GM12878 (cell line): ENCODE measurements around the gene CAPSL. TPM values are rescaled to one million over a fixed set of nuclear protein-coding genes. Genes with fewer than 3 reads are reported as not detected.

ENCODE experiments used
- ATAC-seq: fragments of 200-7000 bp; cut with Tn5 transposase; 3 replicates; pipeline ENCODE4 v1.9.1; 2020; ENCODE audit warnings: mild to moderate bottlenecking, moderate library complexity
- BruUV-seq: library from RNA; stranded (reverse); fragments of 400-500 nt; replicated peaks from 2 replicates; lab custom pipeline; 2021; lab: Mats Ljungman, UMichigan
- CTCF ChIA-PET: fragments of 300-600 bp; sonication (Branson Sonifier 250); formaldehyde crosslinking; extraction: SDS; loops from one replicate; lab custom pipeline; 2021; ENCODE audit warnings: inconsistent platforms; lab: Yijun Ruan, JAX
- POLR2A ChIA-PET: fragments of 350-600 bp; formaldehyde crosslinking; extraction: SDS; loops from one replicate; lab custom pipeline; 2021; ENCODE audit warnings: inconsistent platforms; lab: Charles Lee
- RAD21 ChIA-PET: fragments of 300-600 bp; sonication (Branson Sonifier 250); formaldehyde crosslinking; loops from one replicate; lab custom pipeline; 2023; ENCODE audit warnings: antibody characterized with exemption; ENCODE audit not compliant: unreplicated experiment; lab: Charles Lee
- SMC1A ChIA-PET: fragments of 300-600 bp; sonication (Branson Sonifier 250); formaldehyde crosslinking; loops from one replicate; lab custom pipeline; 2023; ENCODE audit not compliant: unreplicated experiment, uncharacterized antibody; lab: Charles Lee
- DNase-seq: peaks from one replicate; pipeline ENCODE4 v3.0.0-alpha.2; 2011; ENCODE audit warnings: low read depth, low spot score
- FAIRE-seq: peaks from 3 replicates; lab custom pipeline; 2011; peaks lifted over from hg19 to GRCh38; lab: Jason Lieb, UNC
- H2AFZ ChIP-seq: 2 replicates; pipeline ENCODE4 v1.6.0; 2011; ENCODE audit warnings: low read depth, low read length, control low read depth; ENCODE audit not compliant: control insufficient read depth
- H3K27ac ChIP-seq: 2 replicates; pipeline ENCODE4 v1.5.1; 2011; ENCODE audit warnings: control low read depth; ENCODE audit not compliant: control insufficient read depth, insufficient read depth
- H3K27me3 ChIP-seq, 2 experiments: replicated peaks in 1 of 2; 2 replicates each; pipeline versions ENCODE4 v1.6.0 to v1.6.1; 2011; ENCODE audit warnings: low read length in 1 of 2; ENCODE audit not compliant: control insufficient read depth in 2 of 2, insufficient read depth in 2 of 2
- H3K36me3 ChIP-seq, 2 experiments: 2 replicates each; pipeline ENCODE4 v1.5.1; 2011; ENCODE audit warnings: low read length in 1 of 2; ENCODE audit not compliant: control insufficient read depth in 2 of 2, insufficient read depth in 2 of 2
- H3K4me1 ChIP-seq: 2 replicates; pipeline ENCODE4 v1.6.1; 2011; ENCODE audit warnings: mild to moderate bottlenecking, low read length, moderate library complexity, mixed read lengths; ENCODE audit not compliant: control insufficient read depth, insufficient read depth
- H3K4me2 ChIP-seq: 2 replicates; pipeline ENCODE4 v1.6.0; 2011; ENCODE audit warnings: control low read depth; ENCODE audit not compliant: control insufficient read depth, insufficient read depth
- H3K4me3 ChIP-seq: fragments of 200-600 bp; sonication (generic); 2 replicates; pipeline ENCODE4 v1.5.1; 2016
- H3K79me2 ChIP-seq: 2 replicates; pipeline ENCODE4 v1.6.0; 2011; ENCODE audit warnings: low read length; ENCODE audit not compliant: control insufficient read depth, insufficient read depth
- H3K9ac ChIP-seq: 2 replicates; pipeline ENCODE4 v1.8.0; 2011; ENCODE audit warnings: low read length, control low read depth, mixed read lengths; ENCODE audit not compliant: control insufficient read depth, insufficient read depth
- H3K9me3 ChIP-seq: replicated peaks from 3 replicates; pipeline ENCODE4 v1.5.1; 2011; ENCODE audit warnings: mild to moderate bottlenecking, low read length; ENCODE audit not compliant: control insufficient read depth, insufficient read depth
- H4K20me1 ChIP-seq: 2 replicates; pipeline ENCODE4 v1.6.0; 2011; ENCODE audit not compliant: control insufficient read depth, insufficient read depth
- BCL11A ChIP-seq: IDR thresholded peaks from 2 replicates; pipeline ENCODE4 v1.6.1; 2011; ENCODE audit warnings: low read depth, low read length
- DPF2 ChIP-seq: fragments of 450-650 bp; IDR thresholded peaks from 2 replicates; pipeline ENCODE4 v1.6.1; 2017; ENCODE audit warnings: mild to moderate bottlenecking
- GABPA ChIP-seq: IDR thresholded peaks from 2 replicates; pipeline ENCODE4 v1.6.1; 2014; ENCODE audit warnings: antibody characterized with exemption, low read depth, mild to moderate bottlenecking, inconsistent platforms
- GATAD2B ChIP-seq: fragments of 450-650 bp; conservative IDR thresholded peaks from 2 replicates; pipeline ENCODE4 v1.6.1; 2017; ENCODE audit warnings: low read depth, mild to moderate bottlenecking, moderate library complexity
- HDAC2 ChIP-seq: fragments of 200-600 bp; sonication (generic); IDR thresholded peaks from 2 replicates; pipeline ENCODE4 v1.6.1; 2017
- HDAC6 ChIP-seq: fragments of 200-600 bp; sonication (generic); IDR thresholded peaks from one replicate; pipeline ENCODE4 v1.8.0; 2017; ENCODE audit warnings: antibody characterized with exemption; ENCODE audit not compliant: unreplicated experiment
- MLLT1 ChIP-seq: fragments of 450-650 bp; IDR thresholded peaks from 2 replicates; pipeline ENCODE4 v1.6.1; 2016; ENCODE audit warnings: mild to moderate bottlenecking
- MXI1 ChIP-seq: fragments of 150-350 bp; IDR thresholded peaks from 2 replicates; pipeline ENCODE4 v1.6.1; 2011; ENCODE audit warnings: low read depth, mild to moderate bottlenecking, inconsistent platforms, low read length, improper control_type of control experiment
- NBN ChIP-seq: fragments of 450-650 bp; IDR thresholded peaks from 2 replicates; pipeline ENCODE4 v1.6.1; 2016
- PKNOX1 ChIP-seq: fragments of 450-650 bp; IDR thresholded peaks from 2 replicates; pipeline ENCODE4 v1.6.1; 2016; ENCODE audit warnings: mild to moderate bottlenecking
- POLR2A ChIP-seq: IDR thresholded peaks from 2 replicates; pipeline ENCODE4 v1.6.1; 2011; ENCODE audit warnings: low read depth, mild to moderate bottlenecking, low read length
- RCOR1 ChIP-seq: conservative IDR thresholded peaks from 2 replicates; pipeline ENCODE4 v1.6.1; 2012; ENCODE audit warnings: low read depth, low read length, improper control_type of control experiment
- RFX5 ChIP-seq: IDR thresholded peaks from 2 replicates; pipeline ENCODE4 v1.6.1; 2011; ENCODE audit warnings: low read depth, low read length, improper control_type of control experiment
- SRF ChIP-seq, 2 experiments: IDR thresholded peaks; 2 replicates each; pipeline ENCODE4 v1.6.1; 2011; ENCODE audit warnings: low read depth in 2 of 2, low read length in 2 of 2, mild to moderate bottlenecking in 1 of 2, moderate library complexity in 1 of 2
- TCF3 ChIP-seq: IDR thresholded peaks from 2 replicates; pipeline ENCODE4 v1.6.1; 2012; ENCODE audit warnings: low read depth, mild to moderate bottlenecking, low read length, borderline replicate concordance; ENCODE audit not compliant: insufficient read depth
- ZNF217 ChIP-seq: fragments of 450-650 bp; IDR thresholded peaks from 2 replicates; pipeline ENCODE4 v1.6.1; 2017; ENCODE audit warnings: antibody characterized with exemption, mild to moderate bottlenecking
- ZSCAN29 ChIP-seq: fragments of 450-650 bp; IDR thresholded peaks from 2 replicates; pipeline ENCODE4 v1.6.1; 2017; ENCODE audit warnings: mild to moderate bottlenecking, moderate library complexity
- WGBS: methylation state at CpG from one replicate; pipeline ENCODE4 v1.1.6; 2016; ENCODE audit warnings: low lambda C conversion rate; ENCODE audit not compliant: insufficient replicate concordance, insufficient coverage; ENCODE audit errors: missing lambda C conversion rate; 5-methylcytosine and 5-hydroxymethylcytosine counted together
- in situ Hi-C: fragments of 300-500 bp; cut with MboI; formaldehyde crosslinking; loops from 9 replicates; pipeline ENCODE4 v1.14.3; 2018; ENCODE audit warnings: mixed read lengths
- intact Hi-C: fragments of 100-400 bp; cut with micrococcal nuclease; formaldehyde crosslinking; loops from one replicate; pipeline ENCODE4 v1.14.2; 2022; ENCODE audit not compliant: unreplicated experiment
- polyA plus RNA-seq, 11 experiments: library from polyadenylated mRNA; depleted of rRNA in 4 of 11; unstranded in 6 of 11; stranded (reverse) in 5 of 11; fragments of >200 nt; fragmentation: Nextera tagmentation in 4 of 11; fragmentation: Illumina TruSeq in 1 of 11; extraction: Ambion mirVana in 4 of 11; extraction: Trizol in 1 of 11; gene quantifications; 1 replicate in 1 of 11; 2 replicates in 10 of 11; pipeline versions ENCODE4 v1.2.1 to v1.2.3, GENCODE V29; 2011 to 2016; ENCODE audit warnings: inconsistent platforms in 2 of 11, missing spikeins in 2 of 11, low read depth in 1 of 11
- total RNA-seq, 4 experiments: library from RNA; depleted of rRNA in 3 of 4; stranded (reverse); fragments of >200 nt in 3 of 4; fragmentation: Illumina TruSeq in 1 of 4; extraction: Trizol in 1 of 4; gene quantifications; 2 replicates each; pipeline versions ENCODE4 v1.2.1 to v1.2.3, GENCODE V29; 2013 to 2021
- TF ChIP-seq, protein P1 (sequence below): fragments of 450-650 bp; IDR thresholded peaks from 2 replicates; pipeline ENCODE4 v1.6.1; 2016; ENCODE audit warnings: mild to moderate bottlenecking, moderate library complexity, borderline replicate concordance

Gene CAPSL
- total and polyA plus RNA-seq, 10 of the 15 experiments (the other 5 are each of a cell fraction or from before 2014, with no cell fraction given), result 0.19 to 0.57 (median 0.20) TPM; not detected in 7

- H3K27me3 ChIP-seq, result no peaks in the 10 kb centered on the region; a peak in 1 of 4 replicates
- no peak overlapping the region for H3K27ac ChIP-seq
- RAD21 ChIA-PET, result no interaction called here
- DNase-seq (no peak), FAIRE-seq (no peak), ATAC-seq (no peak)
- no peak overlapping the region for H3K9ac ChIP-seq
- intact Hi-C loops, result no loop called here
- BruUV-seq, result no TSS peak
- H3K4me3 ChIP-seq, result no peak overlapping the region
- in situ Hi-C loops, result no loop called here
- H3K36me3 ChIP-seq, result no peaks in the 10 kb centered on the region
- H3K4me2 ChIP-seq, result no peak overlapping the region
- H2AFZ ChIP-seq, result no peak overlapping the region
- H3K79me2 ChIP-seq, result no peaks in the 10 kb centered on the region
- no peaks in the 10 kb centered on the region for H3K4me1 ChIP-seq
- WGBS, result 49% methylated on average over 5 of the region's 5 CpGs
- H4K20me1 ChIP-seq, result no peaks in the 10 kb centered on the region
- POLR2A ChIA-PET, result no interaction called here
- H3K9me3 ChIP-seq, result no peaks in the 10 kb centered on the region
- CTCF ChIA-PET, result interaction anchor here (0.7 to 1.2 kb wide), 2 partner anchors 100 to 124 kb away, joined by 3 read pairs; no protein-coding TSS in a partner anchor
- SMC1A ChIA-PET, result no interaction called here
- TF ChIP-seq MLLT1 (no peak), HDAC6 (no peak), BCL11A (no peak), GABPA (no peak), ZSCAN29 (no peak), RFX5 (no peak), GATAD2B (no peak), RCOR1 (no peak), NBN (no peak), DPF2 (no peak), MXI1 (no peak), TCF3 (no peak), SRF (IDR thresholded peaks at IDR 0.05; ENCODE audit: low read depth in 2 of 2, low read length in 2 of 2) (no peak), HDAC2 (no peak), POLR2A (no peak), PKNOX1 (no peak), ZNF217 (no peak)
- TF ChIP-seq, protein P1, sequence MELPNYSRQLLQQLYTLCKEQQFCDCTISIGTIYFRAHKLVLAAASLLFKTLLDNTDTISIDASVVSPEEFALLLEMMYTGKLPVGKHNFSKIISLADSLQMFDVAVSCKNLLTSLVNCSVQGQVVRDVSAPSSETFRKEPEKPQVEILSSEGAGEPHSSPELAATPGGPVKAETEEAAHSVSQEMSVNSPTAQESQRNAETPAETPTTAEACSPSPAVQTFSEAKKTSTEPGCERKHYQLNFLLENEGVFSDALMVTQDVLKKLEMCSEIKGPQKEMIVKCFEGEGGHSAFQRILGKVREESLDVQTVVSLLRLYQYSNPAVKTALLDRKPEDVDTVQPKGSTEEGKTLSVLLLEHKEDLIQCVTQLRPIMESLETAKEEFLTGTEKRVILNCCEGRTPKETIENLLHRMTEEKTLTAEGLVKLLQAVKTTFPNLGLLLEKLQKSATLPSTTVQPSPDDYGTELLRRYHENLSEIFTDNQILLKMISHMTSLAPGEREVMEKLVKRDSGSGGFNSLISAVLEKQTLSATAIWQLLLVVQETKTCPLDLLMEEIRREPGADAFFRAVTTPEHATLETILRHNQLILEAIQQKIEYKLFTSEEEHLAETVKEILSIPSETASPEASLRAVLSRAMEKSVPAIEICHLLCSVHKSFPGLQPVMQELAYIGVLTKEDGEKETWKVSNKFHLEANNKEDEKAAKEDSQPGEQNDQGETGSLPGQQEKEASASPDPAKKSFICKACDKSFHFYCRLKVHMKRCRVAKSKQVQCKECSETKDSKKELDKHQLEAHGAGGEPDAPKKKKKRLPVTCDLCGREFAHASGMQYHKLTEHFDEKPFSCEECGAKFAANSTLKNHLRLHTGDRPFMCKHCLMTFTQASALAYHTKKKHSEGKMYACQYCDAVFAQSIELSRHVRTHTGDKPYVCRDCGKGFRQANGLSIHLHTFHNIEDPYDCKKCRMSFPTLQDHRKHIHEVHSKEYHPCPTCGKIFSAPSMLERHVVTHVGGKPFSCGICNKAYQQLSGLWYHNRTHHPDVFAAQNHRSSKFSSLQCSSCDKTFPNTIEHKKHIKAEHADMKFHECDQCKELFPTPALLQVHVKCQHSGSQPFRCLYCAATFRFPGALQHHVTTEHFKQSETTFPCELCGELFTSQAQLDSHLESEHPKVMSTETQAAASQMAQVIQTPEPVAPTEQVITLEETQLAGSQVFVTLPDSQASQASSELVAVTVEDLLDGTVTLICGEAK, result no peak
Measured at GRCh38 chr5:35947085-35947484, 8.7 kb upstream of the CAPSL start.
